Hematopoietic multipotent progenitor cell treated with erythropoietin and hydrocortisone succinate and interleukin-3 and kit ligand, for 15 days (in vitro differentiated cells): ENCODE measurements around the gene CD247.
A peak's percentile ranks its signal among the peaks of the same experiment; 100 is the strongest.

Source experiments
- DNase-seq: peaks from one replicate; pipeline ENCODE4 v3.0.0-alpha.2; 2015; ENCODE audit warnings: low spot score

Gene CD247

DNA sequence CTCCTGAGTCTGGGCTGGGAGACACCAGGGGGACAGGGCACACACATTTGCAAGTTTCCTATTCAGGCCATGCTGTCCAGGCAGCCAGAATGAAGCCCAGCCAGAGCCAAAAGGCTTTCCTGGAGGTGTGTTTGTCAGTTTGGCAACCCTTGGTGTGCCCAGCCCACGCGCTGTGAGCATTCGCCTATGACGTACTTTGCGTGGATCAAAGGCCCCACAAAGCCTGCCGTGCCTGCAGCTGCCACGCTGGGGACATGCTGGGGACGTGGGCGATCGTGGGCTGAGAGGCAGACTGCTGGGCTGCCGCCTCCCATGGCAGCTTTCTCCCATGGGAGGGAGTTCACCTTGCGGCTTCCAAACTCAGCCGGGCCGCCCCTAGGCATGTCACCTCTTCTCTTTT, 57.5 kb downstream of the CD247 start:
- no peak for DNase-seq

DNA sequence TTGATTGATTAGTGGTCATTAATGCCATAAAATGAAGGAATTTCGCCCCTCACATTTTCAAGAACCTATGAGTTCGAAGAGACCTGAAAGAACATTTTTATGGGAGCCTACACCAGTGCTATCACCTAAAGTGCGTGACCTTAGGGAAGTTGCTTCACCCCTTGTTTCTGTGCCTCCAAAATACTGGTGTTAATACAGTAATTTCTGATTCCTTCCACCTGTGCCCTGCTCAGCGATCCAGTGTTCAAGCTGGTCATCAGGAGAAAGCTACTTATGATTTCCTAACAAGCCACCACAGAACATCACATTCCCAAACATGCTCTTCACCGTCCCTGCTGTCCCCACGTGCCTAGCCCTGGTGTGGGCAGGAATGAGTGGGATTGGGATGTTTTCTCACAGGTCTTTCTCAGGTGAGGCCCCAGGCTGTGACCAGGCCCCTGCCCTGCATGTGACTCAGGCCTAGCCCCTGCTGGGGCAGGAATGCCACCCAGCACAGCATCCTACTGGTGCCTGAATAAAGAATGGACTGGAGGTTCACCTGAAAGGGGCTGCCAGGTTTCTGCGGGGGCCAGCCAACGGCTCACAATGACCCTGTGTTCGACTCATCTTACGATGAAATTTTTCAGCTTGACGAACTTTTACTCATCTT, 60.3 kb downstream of the CD247 start:
- DNase-seq: no peak

DNA sequence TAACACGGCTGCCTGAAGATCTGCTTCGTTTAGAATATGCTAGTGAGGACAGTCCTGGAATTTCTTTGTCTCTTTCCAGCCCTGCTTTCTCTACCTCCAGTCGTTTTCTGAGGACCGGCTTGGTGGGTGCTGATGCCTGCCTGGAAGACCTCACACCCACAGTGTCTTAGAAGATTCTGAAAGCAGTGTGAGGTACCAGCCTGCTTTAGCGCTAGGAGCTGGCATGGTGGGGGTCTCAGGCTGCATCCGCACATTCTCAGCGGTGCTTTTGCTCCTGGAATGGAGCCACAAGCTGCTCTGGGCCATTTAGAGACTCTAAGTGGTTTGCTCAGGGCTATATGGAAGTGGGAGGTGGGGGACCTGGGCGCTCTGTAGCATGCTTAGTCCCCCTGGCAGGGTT, 61.4 kb downstream of the CD247 start:
- no peak for DNase-seq

DNA sequence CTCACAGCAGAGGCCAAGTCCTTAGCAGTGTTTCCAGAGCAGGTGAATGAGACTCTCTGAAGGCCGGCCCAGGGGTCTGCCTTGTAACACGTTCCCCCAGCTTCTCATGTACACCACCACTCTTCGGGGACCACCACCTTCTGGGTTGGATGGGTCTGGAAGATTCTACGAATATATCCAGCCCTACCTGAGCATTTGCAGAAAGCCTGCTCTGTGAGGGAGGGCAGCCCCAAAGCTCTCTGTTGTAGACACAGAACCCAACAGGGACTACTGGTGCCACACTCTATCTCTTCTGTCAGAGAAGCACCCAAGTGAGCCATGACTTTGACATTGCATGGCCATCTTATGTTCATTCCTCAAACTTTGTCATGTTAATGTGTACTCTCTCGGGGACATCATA, 61.8 kb downstream of the CD247 start:
- no peak for DNase-seq

DNA sequence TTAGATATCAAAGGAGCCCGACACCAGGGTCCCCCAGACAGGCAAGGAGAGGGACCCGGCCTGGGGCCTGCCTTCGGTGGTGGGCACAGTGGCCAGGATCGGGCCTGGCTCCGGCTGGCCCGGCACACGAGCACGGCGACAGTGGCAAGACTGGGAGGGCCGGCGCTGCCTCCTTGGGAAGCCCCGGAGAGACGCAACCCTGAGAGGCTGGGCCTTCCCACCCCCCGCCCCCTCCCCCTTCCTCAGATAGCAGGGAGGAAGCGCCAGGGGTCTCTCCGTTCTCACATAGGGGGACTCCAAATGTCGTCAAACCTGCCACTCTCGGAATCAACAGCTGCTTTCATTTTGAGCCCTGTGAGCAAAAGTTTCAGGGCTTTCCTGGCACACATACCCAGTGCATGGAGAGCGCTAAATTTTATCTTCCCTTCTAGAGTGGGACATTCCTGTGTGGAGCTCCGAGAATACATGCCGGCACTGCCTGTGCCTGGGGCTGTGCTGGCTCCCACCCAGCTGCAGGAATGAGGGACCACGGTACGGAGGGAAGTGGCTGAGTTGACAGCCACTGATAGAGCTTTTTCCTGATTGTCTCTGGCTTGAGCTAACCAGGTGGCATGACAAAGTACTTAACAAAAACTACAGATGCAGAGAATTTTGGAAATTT, 62.4 kb downstream of the CD247 start:
- no peak for DNase-seq

DNA sequence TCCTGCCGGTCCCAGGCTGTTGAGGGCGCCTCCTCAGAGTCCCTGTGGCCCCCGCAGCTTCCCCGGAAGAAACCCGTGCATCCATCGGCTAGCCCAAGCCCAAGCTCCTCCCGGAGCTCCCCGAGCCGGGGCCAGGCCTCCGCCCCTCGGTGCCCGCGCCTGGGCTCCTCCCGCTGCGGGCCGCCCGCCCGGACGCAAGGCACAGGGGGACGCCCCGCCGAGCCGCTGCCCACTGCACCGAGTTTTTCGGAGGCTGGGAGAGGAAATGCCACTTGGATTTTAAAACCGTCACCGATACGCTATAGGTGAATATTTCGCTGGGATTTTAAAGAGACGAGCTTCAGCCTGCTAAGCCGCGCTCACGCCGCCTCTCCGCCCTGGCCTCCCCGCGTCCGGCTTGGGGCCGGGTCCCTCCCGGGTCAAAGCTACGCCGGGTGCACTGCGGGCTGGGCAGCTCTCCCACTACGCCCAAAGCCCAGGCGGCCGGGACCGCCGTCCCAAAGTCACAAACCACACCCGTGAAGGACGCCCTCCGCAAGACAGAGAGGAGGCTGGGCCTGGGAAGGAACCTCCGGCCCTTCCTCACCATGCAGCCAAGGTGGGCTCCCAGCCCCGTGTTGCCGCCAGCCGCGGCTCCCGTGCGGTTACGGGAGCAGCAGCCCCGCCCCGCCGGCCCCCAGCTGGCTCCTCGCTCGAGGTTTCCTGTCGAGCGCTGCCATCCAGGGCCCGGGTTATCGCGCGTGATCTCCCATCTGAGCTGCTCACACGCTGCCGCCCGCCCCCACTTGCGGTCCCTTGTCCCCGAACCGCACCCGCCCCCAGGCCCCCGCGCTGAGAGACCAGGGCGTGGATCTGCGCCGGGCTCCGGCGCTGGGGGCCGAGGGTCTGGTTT, 63.2 kb downstream of the CD247 start:
- peak; percentile 25 for DNase-seq

DNA sequence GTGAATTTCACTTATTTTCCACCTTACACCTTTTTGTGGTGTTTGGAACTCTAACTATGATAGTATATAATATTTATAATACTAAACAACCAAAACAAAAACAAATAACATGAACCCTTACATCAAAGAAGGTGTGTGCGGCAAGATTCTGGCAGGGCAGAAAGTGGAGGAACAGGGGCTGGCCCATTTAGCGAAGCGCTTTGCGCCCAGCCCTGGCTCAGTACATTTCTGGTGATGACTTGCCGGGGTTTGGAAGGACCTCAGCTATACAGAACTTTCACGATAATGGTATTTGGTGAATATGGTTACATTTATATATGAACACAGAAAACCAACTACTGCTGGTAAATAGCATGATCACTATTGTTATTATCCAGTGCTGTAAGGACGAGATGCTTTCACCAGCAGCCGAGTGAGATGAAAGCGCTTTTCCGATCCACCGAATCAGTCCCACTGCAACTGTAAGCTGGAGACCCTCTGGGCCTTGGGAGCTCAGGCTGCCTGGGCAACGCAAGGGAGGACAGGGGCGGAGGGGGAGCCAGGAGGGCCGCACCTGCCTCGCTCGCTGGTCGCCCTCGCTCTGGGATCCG, 63.9 kb downstream of the CD247 start:
- no peak for DNase-seq

DNA sequence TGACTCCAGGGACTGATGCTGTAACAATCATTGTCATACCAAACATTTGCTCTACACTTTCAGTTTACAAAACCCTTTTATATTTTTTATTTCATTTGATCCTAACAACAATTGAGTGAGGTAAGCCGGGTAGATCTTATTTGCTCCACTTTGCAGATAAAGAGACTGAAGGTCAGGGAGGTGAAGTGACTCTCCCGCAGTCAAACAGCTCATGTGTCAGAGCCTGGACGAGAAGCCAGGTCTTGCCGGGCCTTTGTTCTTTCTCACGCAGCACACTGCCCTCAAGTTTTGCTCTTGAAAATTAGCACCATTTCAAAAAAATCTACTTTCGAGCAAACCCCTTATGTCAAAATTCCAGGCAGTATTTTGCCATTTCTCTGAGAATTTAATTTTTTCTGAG, 65.2 kb downstream of the CD247 start:
- DNase-seq: no peak

DNA sequence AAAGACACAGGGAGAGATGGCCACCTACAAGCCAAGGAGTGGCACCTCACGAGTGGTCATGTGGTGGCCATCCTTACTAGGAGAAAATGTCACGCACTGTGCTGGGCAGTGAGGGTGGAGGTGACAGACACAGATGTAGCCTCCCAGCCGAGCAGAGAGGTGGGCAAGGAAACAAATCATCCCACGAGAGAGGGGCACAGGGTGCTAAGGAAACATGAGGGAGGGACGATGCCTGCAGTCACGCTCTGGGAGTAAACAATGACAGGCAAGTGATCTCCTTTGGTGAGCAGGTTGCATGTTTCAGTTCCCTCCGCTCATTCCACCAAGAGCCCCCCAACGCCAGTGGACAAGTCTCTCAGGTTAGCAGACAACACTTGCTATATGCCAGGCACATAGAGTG, 65.8 kb downstream of the CD247 start:
- DNase-seq: no peak

DNA sequence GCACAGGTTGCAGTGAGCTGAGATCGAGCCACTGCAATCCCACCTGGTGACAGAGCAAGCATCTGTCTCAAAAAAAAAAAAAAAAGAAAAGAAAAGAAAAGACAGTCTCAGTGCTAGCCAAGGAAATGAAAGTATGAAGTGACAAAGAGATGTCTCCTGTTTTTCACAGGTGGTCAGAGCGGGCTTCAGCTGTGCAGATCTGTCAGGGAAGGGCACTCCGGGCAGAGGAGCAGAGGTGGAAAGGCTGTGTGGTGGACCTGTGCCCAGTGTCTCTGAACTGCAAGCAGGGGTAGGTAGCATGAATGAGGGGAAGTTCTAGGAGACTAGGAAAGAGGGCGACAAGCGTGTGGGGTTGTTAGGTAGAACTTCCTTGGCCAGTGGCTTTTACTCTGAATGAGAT, 67.5 kb downstream of the CD247 start:
- no peak for DNase-seq

DNA sequence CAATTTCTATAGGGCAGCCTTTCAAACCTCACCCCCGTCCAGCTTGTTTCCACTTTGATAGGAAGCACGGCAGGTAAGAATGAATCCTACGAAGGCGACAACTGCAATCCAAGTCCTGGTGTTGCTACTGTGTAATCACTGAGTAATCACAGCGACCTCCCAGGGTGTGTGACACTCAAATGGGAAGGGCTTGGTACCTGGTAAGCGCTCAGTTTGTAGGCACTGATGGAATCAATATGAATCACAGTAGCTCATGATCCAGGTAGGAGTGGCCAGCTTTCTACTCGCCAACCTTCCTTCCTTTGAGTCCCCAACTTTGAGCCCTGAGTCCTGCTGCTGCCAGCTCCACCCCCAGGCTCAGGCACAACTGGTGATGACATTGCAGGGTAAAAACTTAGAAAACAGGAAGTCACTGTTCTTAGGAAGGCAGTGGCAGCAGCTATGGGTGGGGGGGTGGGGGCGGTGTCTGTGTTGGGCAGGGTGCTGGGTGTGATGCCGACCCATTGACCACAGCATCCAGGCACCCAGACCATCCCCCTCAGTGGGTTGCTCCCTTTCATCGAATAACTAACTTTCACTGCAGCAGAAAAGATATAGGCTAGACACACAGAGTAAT, 70.7 kb downstream of the CD247 start:
- DNase-seq: no peak

DNA sequence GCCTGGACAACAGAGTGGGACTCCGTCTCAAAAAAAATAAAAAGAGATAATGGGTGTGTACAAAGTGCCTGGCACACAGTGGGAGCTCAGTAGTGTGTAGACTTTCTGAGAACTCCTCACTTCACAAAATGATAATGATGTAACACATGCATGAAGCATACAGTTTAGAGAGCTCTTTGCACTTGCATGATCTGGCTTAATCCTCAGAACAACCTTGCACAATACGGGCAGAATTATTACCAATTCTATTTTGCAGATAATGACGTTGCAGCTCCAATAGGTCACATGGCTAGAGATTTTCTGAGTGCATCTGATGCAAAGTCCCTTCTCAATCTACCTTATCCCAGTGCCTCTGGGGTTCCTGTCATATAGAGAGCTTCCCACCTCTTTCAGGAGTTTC, 71.4 kb downstream of the CD247 start:
- DNase-seq: no peak

DNA sequence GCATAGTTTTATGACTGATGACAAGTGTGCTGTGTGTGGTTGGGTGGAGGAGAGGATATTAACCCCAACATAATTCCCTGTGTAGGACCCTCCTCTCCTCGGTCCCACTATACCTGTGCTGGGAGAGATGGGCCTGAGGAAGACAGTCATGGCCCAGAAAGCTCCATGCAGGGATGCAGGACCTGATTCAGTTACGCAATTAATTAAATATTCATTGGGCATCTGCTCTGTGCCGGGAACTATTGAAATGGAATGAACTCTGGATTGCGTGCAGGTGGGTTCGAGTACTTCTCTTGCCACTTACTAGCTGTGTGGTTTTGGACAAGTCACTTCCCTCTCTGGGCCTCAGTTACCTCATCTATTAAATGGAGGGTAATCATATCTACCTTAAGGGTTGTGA, 74.6 kb downstream of the CD247 start:
- DNase-seq: no peak

DNA sequence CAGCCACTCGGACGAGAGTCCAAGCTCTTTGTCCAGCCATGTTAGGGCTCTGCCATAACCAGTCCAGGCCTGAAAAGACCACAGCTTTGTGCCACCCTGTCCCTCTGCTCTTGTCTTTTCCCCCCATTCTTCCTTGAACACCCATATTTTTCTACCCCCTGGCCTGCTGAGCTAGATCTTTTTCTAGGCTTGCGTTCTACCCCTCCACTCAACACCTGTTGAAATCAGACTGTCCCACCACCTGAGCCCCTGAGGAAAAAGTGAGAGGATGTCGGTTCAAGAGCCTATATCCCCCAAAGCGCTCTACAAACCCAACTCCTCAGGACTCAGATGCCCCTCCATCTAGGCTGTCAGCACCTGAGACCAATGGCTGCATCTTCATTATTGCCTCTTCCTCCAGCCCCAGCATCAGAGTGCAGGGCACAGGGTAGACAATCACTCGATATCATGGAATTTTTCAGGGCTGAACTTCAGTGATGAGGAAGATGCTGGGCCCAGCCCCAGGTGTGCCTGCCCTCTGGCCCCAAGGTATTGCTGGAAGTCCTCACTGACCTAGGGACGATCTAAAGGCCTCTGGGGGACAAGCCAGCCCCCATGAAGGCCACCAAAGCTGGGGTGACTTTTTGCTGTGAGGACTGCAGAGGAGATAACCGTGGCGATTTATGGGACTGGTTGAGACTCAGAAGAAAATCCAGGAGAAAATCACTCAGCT, 75.3 kb downstream of the CD247 start:
- no peak for DNase-seq

DNA sequence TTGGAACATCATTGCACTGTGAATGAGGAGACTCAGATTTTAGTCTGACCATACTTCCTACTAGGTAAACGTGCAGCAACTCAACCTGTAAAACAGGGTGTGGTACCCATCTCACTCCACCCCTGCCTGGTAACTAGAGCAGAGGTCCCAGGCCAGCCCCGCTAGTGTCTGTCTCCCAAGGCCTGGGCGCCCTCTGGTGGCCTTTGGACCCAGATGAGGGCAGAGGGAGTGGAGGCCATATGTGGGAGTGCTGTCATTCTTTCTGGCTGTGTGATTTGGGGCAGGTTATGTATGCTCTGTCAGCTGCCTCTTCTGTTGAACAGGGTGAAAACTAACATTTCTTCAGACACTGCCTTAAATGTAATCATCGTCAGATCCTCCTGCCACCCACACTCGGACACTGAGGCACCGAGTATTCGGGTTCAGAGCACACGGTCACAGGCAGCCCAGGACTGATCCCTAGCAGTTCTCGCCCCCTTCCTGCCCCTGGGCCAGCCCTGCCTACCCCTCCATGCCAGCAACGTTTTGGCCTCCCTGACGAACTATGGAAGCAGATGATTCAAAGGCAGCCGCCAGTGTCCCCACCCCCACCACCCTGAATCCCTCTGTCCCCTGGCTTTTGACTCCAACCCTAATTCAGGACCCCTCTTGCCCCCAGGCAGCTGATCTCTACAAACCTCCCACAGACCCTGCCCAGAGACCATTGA, 76.0 kb downstream of the CD247 start:
- peak; percentile 82 for DNase-seq

DNA sequence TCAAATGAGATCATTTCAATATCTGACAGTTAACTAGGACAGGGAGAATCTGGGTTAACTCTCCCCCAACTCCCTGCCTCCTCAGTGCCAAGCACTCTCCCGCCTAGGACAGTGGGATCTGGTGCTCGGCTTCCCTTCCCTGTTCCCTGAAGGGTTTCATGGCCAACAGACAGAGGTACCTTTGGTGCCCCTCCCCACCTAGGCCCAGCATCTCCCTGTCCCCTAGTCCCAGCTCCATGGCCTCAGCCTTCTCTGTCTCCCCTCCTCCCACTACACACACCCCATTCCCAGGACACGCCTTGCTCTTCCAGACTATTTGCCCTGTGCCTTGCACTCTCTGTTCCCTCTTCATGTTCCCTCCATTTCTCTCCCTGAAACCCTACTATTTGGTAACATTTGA, 77.1 kb downstream of the CD247 start:
- no peak for DNase-seq

DNA sequence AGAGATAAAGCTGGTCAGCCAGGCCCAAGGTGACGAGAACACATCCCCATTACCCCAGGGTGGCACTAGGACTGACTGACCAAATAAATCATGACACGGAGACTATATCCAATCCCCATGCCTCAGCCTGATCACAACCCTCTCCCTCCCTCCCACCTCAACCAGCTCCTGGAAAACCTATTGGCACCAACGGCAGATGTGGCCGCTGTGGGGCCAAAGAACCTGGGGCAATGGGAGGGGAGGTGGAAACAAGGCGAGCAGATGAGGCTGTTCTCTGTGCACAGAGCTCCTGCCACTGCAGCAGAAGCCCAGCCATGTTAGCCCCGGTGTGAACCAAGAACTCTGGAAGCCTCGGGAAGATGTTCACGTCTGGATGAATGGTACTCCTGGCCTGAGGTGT, 77.6 kb downstream of the CD247 start:
- DNase-seq: no peak

DNA sequence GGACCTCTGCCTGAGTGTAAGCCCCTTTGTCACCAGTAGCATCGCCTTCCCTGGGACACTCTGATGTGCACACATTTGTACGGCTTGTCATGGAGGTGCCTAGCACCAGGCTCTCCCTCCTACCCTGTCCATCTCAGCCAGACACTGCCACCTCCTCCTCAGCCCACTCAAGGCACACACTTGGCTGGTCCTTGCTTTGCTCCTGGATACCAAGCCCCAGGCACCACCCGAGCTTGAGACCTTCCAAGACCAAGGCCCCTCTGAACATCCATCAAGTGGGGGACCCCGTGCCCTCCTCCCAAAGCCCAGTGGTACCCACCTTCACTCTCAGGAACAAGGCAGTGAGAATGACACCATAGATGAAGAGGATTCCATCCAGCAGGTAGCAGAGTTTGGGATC, 78.0 kb downstream of the CD247 start:
- no peak for DNase-seq

DNA sequence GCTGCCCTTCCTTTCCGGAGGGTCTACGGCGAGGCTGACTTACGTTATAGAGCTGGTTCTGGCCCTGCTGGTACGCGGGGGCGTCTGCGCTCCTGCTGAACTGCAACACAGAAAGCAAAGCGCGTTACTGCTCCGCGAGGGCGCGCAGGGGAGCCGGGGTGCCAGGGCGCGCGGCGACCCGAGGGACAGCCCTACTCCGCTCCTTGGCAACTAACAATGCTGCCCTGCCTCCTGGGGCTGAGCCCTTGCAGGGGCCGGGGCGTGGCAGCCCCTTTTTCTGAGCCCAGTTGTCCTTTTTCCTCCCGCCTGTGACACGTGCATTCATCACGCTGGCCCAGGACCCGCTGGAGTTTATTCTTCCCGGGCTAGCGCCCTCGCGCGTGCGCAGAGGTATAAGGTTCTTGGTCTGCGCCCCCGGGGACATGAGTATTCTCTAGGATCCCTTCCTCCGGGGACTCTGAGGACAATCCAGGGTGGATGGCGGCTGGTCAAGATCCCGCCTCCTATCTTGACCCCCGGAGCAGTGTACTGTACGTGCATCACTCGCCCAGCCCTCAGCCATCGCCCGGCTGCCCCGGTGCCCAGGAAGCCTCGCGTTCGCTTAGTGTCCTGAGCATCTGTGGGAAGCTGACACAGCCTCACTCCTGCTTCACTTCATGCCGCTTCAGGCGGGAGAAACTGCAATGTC, 78.9 kb downstream of the CD247 start:
- DNase-seq: no peak
